HG02798 (cell line): ENCODE data around the gene PDLIM4.
A peak's percentile ranks its signal among the peaks of the same experiment; 100 is the strongest.

Experiments used
- ATAC-seq: cut with Tn5 transposase; IDR thresholded peaks from one replicate; pipeline ENCODE4 v1.9.1; 2021; ENCODE audit warnings: mild to moderate bottlenecking; ENCODE audit not compliant: unreplicated experiment, poor library complexity

PDLIM4 gene

GRCh38 chr5:132265336-132266030, 8.0 kb downstream of the PDLIM4 start:
- no peak for ATAC-seq

GRCh38 chr5:132266031-132266835, 8.7 kb downstream of the PDLIM4 start:
- no peak for ATAC-seq

- ATAC-seq, result no peak
Measured at GRCh38 chr5:132266836-132267160, 9.3 kb downstream of the PDLIM4 start.

GRCh38 chr5:132267166-132267739, 9.8 kb downstream of the PDLIM4 start:
- ATAC-seq, result no peak

- ATAC-seq, result peak; percentile 6
Measured at GRCh38 chr5:132267931-132268768, 10.7 kb downstream of the PDLIM4 start.

GRCh38 chr5:132268769-132269551, 11.5 kb downstream of the PDLIM4 start:
- ATAC-seq, result peak; percentile 72

GRCh38 chr5:132269635-132270334, 12.3 kb downstream of the PDLIM4 start:
- no peak for ATAC-seq

GRCh38 chr5:132270335-132270665, 12.8 kb downstream of the PDLIM4 start:
- no peak for ATAC-seq

- ATAC-seq, result no peak
Measured at GRCh38 chr5:132270706-132271105, 13.2 kb downstream of the PDLIM4 start.

- no peak for ATAC-seq
Measured at GRCh38 chr5:132271251-132272246, 14.1 kb downstream of the PDLIM4 start.

GRCh38 chr5:132272311-132273210, 15.1 kb downstream of the PDLIM4 start:
- ATAC-seq, result no peak

- ATAC-seq, result no peak
Measured at GRCh38 chr5:132273631-132274030, 16.1 kb downstream of the PDLIM4 start.

GRCh38 chr5:132274050-132274792, 16.7 kb downstream of the PDLIM4 start:
- ATAC-seq, result no peak

GRCh38 chr5:132275367-132276220, 18.1 kb downstream of the PDLIM4 start:
- no peak for ATAC-seq

- ATAC-seq, result no peak
Measured at GRCh38 chr5:132277256-132277655, 19.8 kb downstream of the PDLIM4 start.
